COR-L47 (cell line): ENCODE results near the gene ZBED4.
"Not testable (repeated sequence)": the region's sequence is repeated elsewhere in the genome, so short reads cannot be mapped to it uniquely, and the experiment has no call there.

ENCODE experiments used
- DNase-seq: peaks from one replicate; lab custom pipeline; 2025; lab: John Stamatoyannopoulos, UW

ZBED4 gene

DNA sequence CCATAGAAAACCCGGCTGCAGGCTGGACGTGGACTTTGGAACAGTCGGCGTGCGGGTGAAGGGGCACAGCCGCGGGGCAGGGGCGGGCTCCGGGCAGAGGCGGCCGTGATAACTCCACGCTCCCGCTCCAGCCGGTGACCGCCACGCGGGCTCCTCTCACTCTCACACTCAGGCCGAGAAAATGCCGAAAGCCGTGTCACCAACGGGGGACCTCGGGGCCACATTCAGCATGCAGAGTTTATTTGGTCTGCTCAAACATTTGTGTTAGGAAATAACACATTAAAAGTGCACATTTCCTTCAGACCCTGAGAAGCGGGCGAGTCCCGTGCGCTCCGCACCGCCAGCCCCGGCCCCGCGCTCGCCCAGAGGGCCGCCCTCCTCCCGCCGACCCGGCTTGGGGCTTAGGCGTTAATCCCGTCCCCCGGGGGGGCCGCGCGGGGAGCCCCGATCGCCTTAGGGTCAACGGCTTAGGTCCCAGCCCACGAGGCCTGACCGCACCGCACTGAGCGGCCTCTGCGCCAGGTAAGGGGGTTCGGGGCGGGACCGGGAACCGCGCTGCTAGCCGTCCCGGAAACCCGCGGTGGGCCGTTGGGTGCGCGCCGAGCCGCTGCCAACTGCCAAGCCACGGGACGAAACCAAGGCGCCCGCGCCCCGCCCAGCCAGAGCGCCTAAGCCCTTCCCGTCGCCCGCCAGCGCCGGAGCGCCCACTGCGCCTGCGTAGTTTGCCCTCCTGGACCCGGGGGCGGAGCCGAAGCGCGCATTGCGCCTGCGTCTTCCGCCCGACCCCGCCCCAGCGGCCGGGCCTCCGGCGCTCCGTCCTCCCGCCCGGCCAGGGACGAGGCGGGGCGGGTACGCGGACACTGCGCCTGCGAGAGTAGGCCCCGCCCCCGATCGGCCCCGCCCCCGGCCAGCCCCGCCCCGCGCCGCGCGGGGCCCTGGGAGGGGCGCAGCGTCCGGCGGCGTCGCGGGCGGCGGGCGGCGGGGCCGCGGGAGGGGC, at the start of gene ZBED4:
ZBED4 (plus strand) TSS at position 947 of the 997 bp plus-strand sequence. CDS start 29,819 bp downstream, outside the sequence.
- peak; percentile 95 for DNase-seq

DNA sequence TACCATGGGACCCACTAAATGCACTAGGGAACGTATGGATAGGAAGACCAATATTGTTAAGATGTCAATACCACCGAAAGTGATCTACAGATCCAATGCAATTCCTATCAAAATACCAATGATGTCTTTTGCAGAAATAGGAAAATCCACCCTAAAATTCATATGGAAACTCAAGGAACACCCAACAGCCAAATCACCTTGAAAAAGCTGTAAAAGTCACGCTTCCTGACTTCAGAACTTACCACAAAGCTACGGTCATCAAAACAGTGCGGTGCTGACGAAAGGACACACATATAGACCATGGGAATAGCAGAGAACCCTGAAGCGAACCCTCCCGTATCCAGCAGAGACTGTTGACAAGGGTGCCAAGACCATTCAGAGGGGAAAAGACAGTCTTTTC, 46.5 kb upstream of the ZBED4 start:
- DNase-seq: no peak

DNA sequence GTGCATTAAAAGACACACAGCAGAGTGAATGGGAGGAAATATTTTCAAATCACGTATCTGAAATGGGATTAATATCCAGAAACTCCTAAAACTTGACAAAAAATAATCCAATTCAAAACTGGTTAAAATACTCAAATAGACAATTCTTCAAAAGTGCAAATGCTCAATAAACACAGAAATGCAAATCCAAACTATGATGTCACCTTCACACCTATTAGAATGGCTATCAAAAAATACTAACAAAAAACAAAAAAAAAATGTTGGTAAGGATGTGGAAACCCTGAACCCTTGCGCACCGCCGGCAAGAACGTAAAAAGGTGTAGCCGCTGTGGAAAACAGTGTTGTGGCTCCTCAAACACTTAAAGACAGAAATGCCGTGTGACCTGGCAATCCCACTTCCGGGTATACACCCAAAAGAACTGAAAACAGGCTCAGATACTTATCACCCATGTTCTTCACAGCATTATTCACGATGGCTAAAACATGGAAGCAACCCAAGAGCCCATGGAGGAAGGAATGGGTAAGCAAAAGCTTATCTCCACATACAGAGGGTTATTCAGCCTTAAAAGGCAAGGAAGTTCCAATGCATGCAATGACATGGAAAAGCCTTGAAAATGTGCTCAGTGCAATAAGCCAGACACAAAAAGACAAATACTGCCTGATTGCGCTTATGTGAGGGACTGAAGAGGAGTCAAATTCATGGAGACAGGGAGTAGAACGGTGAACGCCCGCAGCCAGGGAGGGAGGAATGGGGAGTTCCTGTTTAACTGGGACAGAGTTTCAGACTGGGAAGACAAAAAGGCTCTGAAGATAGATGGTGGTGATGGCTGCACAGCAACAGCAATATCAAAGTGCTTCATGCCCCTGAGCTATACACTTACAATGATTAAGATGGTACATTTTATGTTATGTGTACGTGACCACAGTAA, 45.6 kb upstream of the ZBED4 start:
- no peak for DNase-seq

DNA sequence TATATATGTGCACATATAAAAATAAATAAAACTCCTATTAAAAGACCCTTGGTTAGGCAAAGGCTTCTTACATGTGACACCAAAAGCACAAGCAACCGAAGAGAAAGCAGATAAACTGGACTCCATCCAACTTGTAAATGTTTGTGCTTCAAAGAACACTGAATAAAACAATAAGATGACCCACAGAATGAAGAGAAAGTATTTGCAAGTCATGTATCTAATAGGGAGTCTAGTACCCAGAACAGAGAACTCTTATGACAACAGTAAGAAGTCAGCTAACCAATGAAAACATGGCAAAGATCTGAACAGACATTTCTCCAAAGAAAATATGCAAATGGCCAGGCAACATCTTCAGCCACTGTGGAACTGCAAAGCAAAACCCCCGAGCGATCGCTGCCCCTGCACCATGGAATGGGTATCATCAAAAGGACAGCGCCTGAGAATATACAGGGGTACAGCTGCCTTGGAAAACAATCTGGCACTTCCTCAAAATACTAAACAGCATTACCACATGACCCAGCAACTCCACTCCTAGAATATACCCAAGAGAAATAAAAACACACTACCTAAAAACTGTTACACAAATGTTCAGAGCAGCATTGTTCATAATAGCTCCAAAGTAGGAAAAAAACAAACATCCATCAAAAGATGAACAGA, 43.2 kb upstream of the ZBED4 start:
- no peak for DNase-seq

GRCh38 chr22:49811020-49811791, 42.4 kb upstream of the ZBED4 start:
- DNase-seq: no peak

DNA sequence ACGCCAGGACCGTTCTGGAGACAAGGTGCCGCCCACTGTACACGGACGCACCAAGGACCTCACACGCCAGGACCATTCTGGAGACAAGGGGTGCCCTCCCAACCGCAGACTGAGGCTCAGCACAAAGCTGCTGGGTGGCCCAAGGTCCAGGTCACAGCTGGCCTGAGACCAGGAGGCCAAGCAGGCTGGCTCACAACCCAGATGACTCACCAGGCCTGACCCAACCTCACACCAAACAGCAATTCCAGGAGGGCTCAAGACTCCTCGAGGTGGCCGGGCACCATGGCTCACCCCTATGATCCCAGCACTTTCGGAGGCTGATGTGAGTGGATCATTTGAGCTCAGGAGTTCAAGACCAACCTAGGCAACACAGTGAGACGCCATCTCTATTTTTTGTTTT, 40.8 kb upstream of the ZBED4 start:
- no peak for DNase-seq

DNA sequence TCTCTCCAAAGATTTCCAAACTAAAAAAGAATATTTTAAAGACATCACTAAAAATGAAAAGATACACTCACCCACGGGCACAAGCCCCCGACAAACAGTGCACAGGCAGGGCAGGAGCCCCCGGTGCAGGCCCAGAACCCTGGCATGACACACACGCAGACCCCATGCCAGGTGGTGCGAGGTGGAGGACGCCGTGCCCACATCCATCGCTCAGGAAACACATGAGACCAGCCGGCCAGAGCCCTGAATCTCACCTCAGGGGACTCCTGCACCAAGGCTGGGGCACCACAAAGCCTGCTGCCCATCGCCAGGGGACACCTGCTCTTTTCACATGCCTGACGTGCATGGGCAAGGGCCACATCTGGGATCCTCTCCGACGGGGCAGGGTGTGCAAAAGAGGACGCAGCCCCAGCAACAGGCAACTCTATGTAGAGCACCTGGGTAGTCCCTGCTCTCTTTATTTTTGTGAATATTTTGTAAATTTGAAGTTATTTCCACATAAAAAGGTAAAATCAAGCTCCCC, 39.4 kb upstream of the ZBED4 start:
- DNase-seq: no peak

GRCh38 chr22:49814856-49815255, 38.8 kb upstream of the ZBED4 start:
- DNase-seq: no peak

- DNase-seq: no peak
Measured at GRCh38 chr22:49815641-49816091, 38.0 kb upstream of the ZBED4 start.

GRCh38 chr22:49817359-49817758, 36.3 kb upstream of the ZBED4 start:
- no peak for DNase-seq

- no peak for DNase-seq
Measured at GRCh38 chr22:49820984-49821383, 32.7 kb upstream of the ZBED4 start.

DNA sequence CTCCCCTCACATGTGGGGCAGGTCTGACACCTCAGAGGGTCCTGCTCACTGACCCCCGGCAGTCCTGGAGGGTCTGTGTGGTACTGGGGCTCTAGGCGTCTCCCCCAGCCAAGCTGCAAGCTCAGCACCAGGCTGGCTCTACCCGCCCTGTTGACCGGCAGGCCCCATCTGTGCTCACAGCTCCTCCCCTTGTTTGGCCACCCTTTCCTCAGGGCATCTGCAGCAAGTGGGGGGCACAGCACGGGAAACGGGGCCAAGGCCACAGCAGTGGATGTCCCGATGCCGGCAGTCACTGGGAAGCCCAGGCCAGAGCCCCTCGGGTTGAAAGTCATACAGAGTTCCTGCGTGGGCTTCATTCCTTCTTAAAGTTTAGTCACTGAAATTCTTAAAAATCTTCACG, 31.9 kb upstream of the ZBED4 start:
- not testable (repeated sequence) for DNase-seq

DNA sequence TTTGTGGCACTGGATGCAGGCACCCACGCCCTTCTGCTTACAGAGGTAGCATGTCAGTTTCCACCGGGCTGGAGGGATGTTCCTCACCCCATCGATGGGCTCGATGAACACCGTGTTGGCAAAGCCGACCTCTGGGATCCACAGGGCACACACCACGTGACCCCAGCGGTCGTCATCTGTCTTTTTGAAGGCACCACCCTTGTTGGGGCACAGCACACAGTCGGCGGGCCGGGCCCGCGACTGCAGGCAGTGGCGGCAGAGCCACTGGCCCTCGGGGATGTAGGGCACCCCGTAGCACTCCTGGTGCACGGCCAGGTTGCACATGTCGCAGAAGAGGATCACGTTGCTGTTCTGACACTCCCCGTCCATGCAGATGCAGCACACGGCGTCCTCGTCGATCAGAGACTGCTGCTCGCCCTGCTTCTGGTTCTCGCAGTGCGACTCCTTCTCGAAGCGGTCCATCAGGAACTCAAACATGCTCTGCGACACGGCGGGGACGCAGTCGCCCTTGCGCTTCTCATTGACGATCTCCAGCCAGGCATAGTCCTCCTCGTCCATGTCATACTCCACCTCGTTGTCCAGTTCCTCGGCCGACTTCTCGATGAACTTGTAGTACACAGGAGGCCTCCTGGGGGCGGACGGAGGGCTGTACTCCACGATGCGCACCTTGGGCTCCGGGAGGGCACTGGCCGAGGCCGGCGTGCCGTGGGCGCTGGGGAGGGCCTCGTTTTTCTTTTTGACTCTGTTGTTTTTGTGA, 30.2 kb upstream of the ZBED4 start:
- DNase-seq: no peak

- DNase-seq: no peak
Measured at GRCh38 chr22:49824185-49824925, 29.3 kb upstream of the ZBED4 start.

DNA sequence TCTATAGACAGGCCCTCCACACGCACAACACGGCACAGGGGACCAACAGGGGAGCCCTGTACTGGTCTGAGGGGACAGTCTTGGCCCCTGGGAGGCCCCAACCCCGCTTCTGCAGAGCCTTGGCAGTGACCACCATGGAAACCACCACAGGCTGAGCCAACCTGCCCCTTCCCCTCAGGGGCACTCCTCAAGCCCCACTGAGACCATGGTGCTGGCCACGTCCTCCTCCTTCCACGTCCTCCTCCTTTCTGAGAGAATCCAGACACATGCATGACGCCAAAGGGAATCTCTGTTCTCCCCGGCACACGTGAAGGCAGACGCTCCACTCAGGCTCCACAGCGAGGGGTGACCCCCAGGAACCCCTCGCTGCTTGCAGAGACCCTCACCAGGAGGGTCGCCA, 28.7 kb upstream of the ZBED4 start:
- no peak for DNase-seq

- peak; percentile 23 for DNase-seq
Measured at GRCh38 chr22:49825436-49825835, 28.2 kb upstream of the ZBED4 start.

GRCh38 chr22:49825944-49826602, 27.6 kb upstream of the ZBED4 start:
- no peak for DNase-seq

GRCh38 chr22:49826603-49827270, 26.9 kb upstream of the ZBED4 start:
- peak; percentile 11 for DNase-seq
